ENCODE measurements around the gene PAQR8.

GRCh38 chr6:52331793-52332457 is 30.0 kb upstream of the PAQR8 start:
- TF ChIP-seq, protein P1, sequence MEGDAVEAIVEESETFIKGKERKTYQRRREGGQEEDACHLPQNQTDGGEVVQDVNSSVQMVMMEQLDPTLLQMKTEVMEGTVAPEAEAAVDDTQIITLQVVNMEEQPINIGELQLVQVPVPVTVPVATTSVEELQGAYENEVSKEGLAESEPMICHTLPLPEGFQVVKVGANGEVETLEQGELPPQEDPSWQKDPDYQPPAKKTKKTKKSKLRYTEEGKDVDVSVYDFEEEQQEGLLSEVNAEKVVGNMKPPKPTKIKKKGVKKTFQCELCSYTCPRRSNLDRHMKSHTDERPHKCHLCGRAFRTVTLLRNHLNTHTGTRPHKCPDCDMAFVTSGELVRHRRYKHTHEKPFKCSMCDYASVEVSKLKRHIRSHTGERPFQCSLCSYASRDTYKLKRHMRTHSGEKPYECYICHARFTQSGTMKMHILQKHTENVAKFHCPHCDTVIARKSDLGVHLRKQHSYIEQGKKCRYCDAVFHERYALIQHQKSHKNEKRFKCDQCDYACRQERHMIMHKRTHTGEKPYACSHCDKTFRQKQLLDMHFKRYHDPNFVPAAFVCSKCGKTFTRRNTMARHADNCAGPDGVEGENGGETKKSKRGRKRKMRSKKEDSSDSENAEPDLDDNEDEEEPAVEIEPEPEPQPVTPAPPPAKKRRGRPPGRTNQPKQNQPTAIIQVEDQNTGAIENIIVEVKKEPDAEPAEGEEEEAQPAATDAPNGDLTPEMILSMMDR (conservative IDR thresholded peaks at IDR 0.05; ENCODE audit: low read depth, low read length), result no peak
- no peak for TF ChIP-seq RFX5 (IDR thresholded peaks at IDR 0.05; ENCODE audit: low read depth, low read length)
- no peak for TF ChIP-seq POLR2A (IDR thresholded peaks at IDR 0.05; ENCODE audit: low read depth, low read length)
- no peak for TF ChIP-seq CEBPB (IDR thresholded peaks at IDR 0.05; ENCODE audit: low read depth, low read length)
- no peak for TF ChIP-seq MXI1 (IDR thresholded peaks at IDR 0.05; ENCODE audit: borderline replicate concordance, low read depth, low read length)
